H9 (cell line): Measurements from ENCODE around the gene TBX21. TPM values are rescaled to one million over a fixed set of nuclear protein-coding genes. Genes with fewer than 3 reads are reported as not detected.

Experiments used
- DNase-seq: peaks from one replicate; pipeline ENCODE4 v3.0.0-alpha.2; 2017
- H2AFZ ChIP-seq: one replicate; pipeline ENCODE4 v1.6.1; 2013; ENCODE audit warnings: mild to moderate bottlenecking, low read length, control low read depth, moderate library complexity
- H2AK5ac ChIP-seq: 2 replicates; pipeline ENCODE4 v1.6.1; 2013; ENCODE audit warnings: low read length, control low read depth, mixed read lengths; ENCODE audit not compliant: insufficient read length
- H2BK120ac ChIP-seq: one replicate; pipeline ENCODE4 v1.6.1; 2013; ENCODE audit warnings: low read depth, mild to moderate bottlenecking, low read length, control low read depth, inconsistent platforms; ENCODE audit not compliant: poor library complexity, severe bottlenecking
- H2BK12ac ChIP-seq: 2 replicates; pipeline ENCODE4 v1.6.1; 2013; ENCODE audit warnings: low read length, control low read depth, mixed read lengths, low read depth; ENCODE audit not compliant: insufficient read length
- H2BK15ac ChIP-seq: 2 replicates; pipeline ENCODE4 v1.6.1; 2013; ENCODE audit warnings: low read depth, low read length, control low read depth
- H2BK20ac ChIP-seq: one replicate; pipeline ENCODE4 v1.6.1; 2013; ENCODE audit warnings: low read depth, mild to moderate bottlenecking, low read length, control low read depth, inconsistent platforms; ENCODE audit not compliant: poor library complexity, severe bottlenecking
- H2BK5ac ChIP-seq: 2 replicates; pipeline ENCODE4 v1.6.1; 2013; ENCODE audit warnings: low read length, control low read depth, mixed read lengths; ENCODE audit not compliant: insufficient read length
- H3K14ac ChIP-seq: 2 replicates; pipeline ENCODE4 v1.6.1; 2013; ENCODE audit warnings: low read length, control low read depth; ENCODE audit not compliant: insufficient read depth
- H3K18ac ChIP-seq: 2 replicates; pipeline ENCODE4 v1.6.1; 2013; ENCODE audit warnings: low read depth, mild to moderate bottlenecking, mixed read lengths, low read length, control low read depth; ENCODE audit not compliant: insufficient read length
- H3K23ac ChIP-seq: 2 replicates; pipeline ENCODE4 v1.6.1; 2013; ENCODE audit warnings: low read length, control low read depth, mixed read lengths, low read depth; ENCODE audit not compliant: insufficient read length
- H3K23me2 ChIP-seq: 2 replicates; pipeline ENCODE4 v1.6.1; 2013; ENCODE audit warnings: low read depth, mild to moderate bottlenecking, mixed read lengths, low read length, control low read depth; ENCODE audit not compliant: insufficient read length, poor library complexity, severe bottlenecking
- H3K27ac ChIP-seq: 2 replicates; pipeline ENCODE4 v1.5.1; 2013; ENCODE audit warnings: low read length, control low read depth, mixed read lengths, low read depth; ENCODE audit not compliant: insufficient read length
- H3K27me3 ChIP-seq: 2 replicates; pipeline ENCODE4 v1.6.1; 2013; ENCODE audit warnings: low read length, control low read depth, inconsistent platforms; ENCODE audit not compliant: insufficient read depth
- H3K4ac ChIP-seq: 2 replicates; pipeline ENCODE4 v1.6.1; 2013; ENCODE audit warnings: low read depth, mild to moderate bottlenecking, control low read depth, inconsistent platforms, low read length, moderate library complexity
- H3K4me1 ChIP-seq: 2 replicates; pipeline ENCODE4 v1.6.1; 2013; ENCODE audit warnings: low read length, control low read depth, inconsistent platforms; ENCODE audit not compliant: insufficient read depth
- H3K4me2 ChIP-seq: 2 replicates; pipeline ENCODE4 v1.6.1; 2013; ENCODE audit warnings: low read length, control low read depth, mixed read lengths; ENCODE audit not compliant: insufficient read length, insufficient read depth
- H3K56ac ChIP-seq: 2 replicates; pipeline ENCODE4 v1.6.1; 2013; ENCODE audit warnings: low read depth, mild to moderate bottlenecking, mixed read lengths, low read length, control low read depth; ENCODE audit not compliant: insufficient read length
- H3K79me1 ChIP-seq: 2 replicates; pipeline ENCODE4 v1.6.1; 2013; ENCODE audit warnings: low read depth, mild to moderate bottlenecking, moderate library complexity, low read length, control low read depth, inconsistent platforms; ENCODE audit not compliant: insufficient read depth, poor library complexity, severe bottlenecking
- H3K79me2 ChIP-seq: 2 replicates; pipeline ENCODE4 v1.6.1; 2013; ENCODE audit warnings: low read length, control low read depth, inconsistent platforms; ENCODE audit not compliant: insufficient read depth
- H3K9ac ChIP-seq: 2 replicates; pipeline ENCODE4 v1.6.1; 2013; ENCODE audit warnings: low read length, control low read depth, mixed read lengths; ENCODE audit not compliant: insufficient read length; ENCODE audit errors: extremely low read depth
- H3K9me3 ChIP-seq: one replicate; pipeline ENCODE4 v1.6.1; 2013; ENCODE audit warnings: low read depth, low read length, inconsistent platforms; ENCODE audit not compliant: control insufficient read depth
- H3T11ph ChIP-seq: one replicate; pipeline ENCODE4 v1.6.1; 2013; ENCODE audit warnings: mild to moderate bottlenecking, low read length, control low read depth, inconsistent platforms
- H4K20me1 ChIP-seq: one replicate; pipeline ENCODE4 v1.6.1; 2013; ENCODE audit not compliant: control insufficient read depth, insufficient read length, insufficient read depth
- H4K5ac ChIP-seq: 2 replicates; pipeline ENCODE4 v1.6.1; 2013; ENCODE audit warnings: low read depth, mild to moderate bottlenecking, mixed read lengths, low read length, control low read depth; ENCODE audit not compliant: insufficient read length
- H4K8ac ChIP-seq: replicated peaks from 2 replicates; pipeline ENCODE4 v1.6.1; 2013; ENCODE audit warnings: low read length, control low read depth, mixed read lengths, low read depth; ENCODE audit not compliant: insufficient read length
- H4K91ac ChIP-seq: 2 replicates; pipeline ENCODE4 v1.6.1; 2013; ENCODE audit warnings: low read depth, mild to moderate bottlenecking, moderate library complexity, mixed read lengths, low read length, control low read depth; ENCODE audit not compliant: insufficient read length
- H3K27ac Mint-ChIP-seq, 3 experiments: 2 replicates in 2 of 3; 3 replicates in 1 of 3; pipeline ENCODE4 v1.8.0; 2020 to 2021; ENCODE audit warnings: mixed read lengths in 3 of 3, mild to moderate bottlenecking in 1 of 3, moderate library complexity in 1 of 3
- H3K27me3 Mint-ChIP-seq: 2 replicates; pipeline ENCODE4 v1.8.0; 2021; ENCODE audit warnings: low read depth, mild to moderate bottlenecking, moderate library complexity, mixed read lengths
- H3K36me3 Mint-ChIP-seq, 3 experiments: 2 replicates in 2 of 3; 3 replicates in 1 of 3; pipeline ENCODE4 v1.8.0; 2020 to 2021; ENCODE audit warnings: low read depth in 3 of 3, mixed read lengths in 3 of 3; ENCODE audit not compliant: insufficient read depth in 1 of 3
- H3K4me1 Mint-ChIP-seq, 2 experiments: 2 replicates each; pipeline ENCODE4 v1.8.0; 2020; ENCODE audit warnings: mixed read lengths in 2 of 2
- H3K4me3 Mint-ChIP-seq, 2 experiments: 2 replicates in 1 of 2; 3 replicates in 1 of 2; pipeline ENCODE4 v1.8.0; 2020 to 2021; ENCODE audit warnings: mild to moderate bottlenecking in 2 of 2, mixed read lengths in 2 of 2, moderate library complexity in 1 of 2
- H3K9me3 Mint-ChIP-seq, 2 experiments: 2 replicates in 1 of 2; 3 replicates in 1 of 2; pipeline ENCODE4 v1.8.0; 2020; ENCODE audit warnings: mild to moderate bottlenecking in 2 of 2, mixed read lengths in 2 of 2, moderate library complexity in 1 of 2
- WGBS: extraction: QIAGEN DNeasy Blood & Tissue Kit; methylation state at CpG from one replicate; pipeline ENCODE4 v1.1.7; 2013; ENCODE audit warnings: missing lambda C conversion rate, low lambda C conversion rate, mixed read lengths; ENCODE audit not compliant: insufficient read length; ENCODE audit errors: extremely low coverage; 5-methylcytosine and 5-hydroxymethylcytosine counted together
- total RNA-seq: library from RNA; stranded (reverse); gene quantifications from 2 replicates; pipeline ENCODE4 v1.2.1, GENCODE V29; 2021
- TF ChIP-seq, protein P1 (sequence below): fragments of 200-600 bp; sonication (generic); conservative IDR thresholded peaks from 3 replicates; pipeline ENCODE4 v1.8.0; 2021; ENCODE audit warnings: antibody characterized with exemption, mild to moderate bottlenecking

TBX21 gene
- total RNA-seq, 1 experiment from 2014 or later, result not detected

DNA sequence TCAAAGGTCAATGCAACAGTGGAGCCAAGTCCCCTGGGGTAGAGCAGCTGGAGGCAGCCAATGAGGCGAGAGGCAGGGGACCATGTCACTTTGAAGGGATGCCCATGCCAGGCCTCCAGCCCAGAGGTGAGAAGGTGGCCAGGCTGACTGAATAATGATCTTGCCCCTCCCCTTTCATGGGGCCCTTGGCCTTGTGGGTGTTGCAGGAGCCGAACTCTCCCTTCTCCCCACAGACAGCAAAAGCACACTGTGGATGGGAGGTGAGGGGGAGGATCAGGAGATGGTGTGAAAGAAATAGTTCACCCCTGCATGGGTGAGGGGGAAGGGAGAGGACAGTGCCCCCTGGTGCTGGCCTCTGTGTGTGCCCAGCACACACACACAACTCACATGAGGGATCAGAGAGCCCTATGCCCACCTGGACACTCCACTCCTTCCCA is 15.8 kb upstream of the TBX21 start:
- no peak overlapping the region for H4K8ac ChIP-seq
- H4K91ac ChIP-seq, result no peak overlapping the region
- peaks cover 3% of the 10 kb centered on the region for H3K23me2 ChIP-seq
- no peak overlapping the region for H2AK5ac ChIP-seq
- H2BK5ac ChIP-seq, result no peak overlapping the region
- no peak for DNase-seq
- H3T11ph ChIP-seq, result no peak overlapping the region
- H4K20me1 ChIP-seq, result no peaks in the 10 kb centered on the region
- no peak overlapping the region for H3K4ac ChIP-seq
- H3K18ac ChIP-seq, result no peak overlapping the region
- Mint-ChIP-seq H3K4me3 (no peak overlapping the region), H3K4me1 (peaks cover 27 to 41% of the 10 kb centered on the region in 2 experiments), H3K27me3 (peaks cover 75% of the 10 kb centered on the region), H3K36me3 (no peaks in the 10 kb centered on the region), H3K9me3 (no peaks in the 10 kb centered on the region), H3K27ac (no peak overlapping the region)
- no peaks in the 10 kb centered on the region for H3K79me1 ChIP-seq
- TF ChIP-seq, protein P1, sequence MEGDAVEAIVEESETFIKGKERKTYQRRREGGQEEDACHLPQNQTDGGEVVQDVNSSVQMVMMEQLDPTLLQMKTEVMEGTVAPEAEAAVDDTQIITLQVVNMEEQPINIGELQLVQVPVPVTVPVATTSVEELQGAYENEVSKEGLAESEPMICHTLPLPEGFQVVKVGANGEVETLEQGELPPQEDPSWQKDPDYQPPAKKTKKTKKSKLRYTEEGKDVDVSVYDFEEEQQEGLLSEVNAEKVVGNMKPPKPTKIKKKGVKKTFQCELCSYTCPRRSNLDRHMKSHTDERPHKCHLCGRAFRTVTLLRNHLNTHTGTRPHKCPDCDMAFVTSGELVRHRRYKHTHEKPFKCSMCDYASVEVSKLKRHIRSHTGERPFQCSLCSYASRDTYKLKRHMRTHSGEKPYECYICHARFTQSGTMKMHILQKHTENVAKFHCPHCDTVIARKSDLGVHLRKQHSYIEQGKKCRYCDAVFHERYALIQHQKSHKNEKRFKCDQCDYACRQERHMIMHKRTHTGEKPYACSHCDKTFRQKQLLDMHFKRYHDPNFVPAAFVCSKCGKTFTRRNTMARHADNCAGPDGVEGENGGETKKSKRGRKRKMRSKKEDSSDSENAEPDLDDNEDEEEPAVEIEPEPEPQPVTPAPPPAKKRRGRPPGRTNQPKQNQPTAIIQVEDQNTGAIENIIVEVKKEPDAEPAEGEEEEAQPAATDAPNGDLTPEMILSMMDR, result peak; percentile 59; the same call in 2 of the 3 replicates
- no CpG with 5 or more reads among the region's 2 CpGs for WGBS
- no peak overlapping the region for H3K4me2 ChIP-seq
- H4K5ac ChIP-seq, result no peak overlapping the region
- no peak overlapping the region for H2BK15ac ChIP-seq
- no peak overlapping the region for H3K14ac ChIP-seq
- no peak overlapping the region for H3K27ac ChIP-seq
- no peak overlapping the region for H3K56ac ChIP-seq
- no peaks in the 10 kb centered on the region for H3K9me3 ChIP-seq
- H3K23ac ChIP-seq, result no peak overlapping the region
- no peaks in the 10 kb centered on the region for H3K79me2 ChIP-seq
- no peak overlapping the region for H2BK20ac ChIP-seq
- H2BK120ac ChIP-seq, result no peak overlapping the region
- H2AFZ ChIP-seq, result no peak overlapping the region
- no peaks in the 10 kb centered on the region for H3K4me1 ChIP-seq
- H3K9ac ChIP-seq, result no peak overlapping the region
- peaks cover 2% of the 10 kb centered on the region; the same call in 1 of the 2 replicates for H3K27me3 ChIP-seq
- no peak overlapping the region for H2BK12ac ChIP-seq
